Inflammatory macrophage treated with lipopolysaccharide for 1 hour (primary cell): ENCODE measurements around the gene MAP7.

Experiments
- DNase-seq, 2 donors: peaks; one replicate each; pipeline ENCODE4 v3.0.0-alpha.2; 2020 to 2022

The MAP7 gene

GRCh38 chr6:136528477-136528876 is 21.7 kb downstream of the MAP7 start:
- DNase-seq: no peak

GRCh38 chr6:136527831-136528230 is 22.4 kb downstream of the MAP7 start:
- DNase-seq: no peak

GRCh38 chr6:136526937-136527336 is 23.3 kb downstream of the MAP7 start:
- no peak for DNase-seq

- DNase-seq: peak; percentile 50 to 57
These were observed 23.9 kb downstream of the MAP7 start for GRCh38 chr6:136526196-136526930.

- DNase-seq: peak in 1 of 2 donors; percentile 30
These were observed 24.5 kb downstream of the MAP7 start for GRCh38 chr6:136525586-136526195.

- DNase-seq: peak in 1 of 2 donors; percentile 13
These were observed 25.2 kb downstream of the MAP7 start for GRCh38 chr6:136524936-136525413.

GRCh38 chr6:136524339-136524935 is 25.8 kb downstream of the MAP7 start:
- DNase-seq: no peak

GRCh38 chr6:136523196-136523595 is 27.0 kb downstream of the MAP7 start:
- DNase-seq: no peak

- no peak for DNase-seq
These were observed 27.6 kb downstream of the MAP7 start for GRCh38 chr6:136522636-136523035.

GRCh38 chr6:136521911-136522310 is 28.3 kb downstream of the MAP7 start:
- no peak for DNase-seq

- DNase-seq: peak in 1 of 2 donors; percentile 13
These were observed 28.8 kb downstream of the MAP7 start for GRCh38 chr6:136521427-136521826.

- peak in 1 of 2 donors; percentile 5 for DNase-seq
These were observed 29.7 kb downstream of the MAP7 start for GRCh38 chr6:136520517-136520916.

GRCh38 chr6:136517582-136517981 is 32.6 kb downstream of the MAP7 start:
- DNase-seq: no peak

GRCh38 chr6:136517002-136517401 is 33.2 kb downstream of the MAP7 start:
- DNase-seq: no peak

- DNase-seq: no peak
These were observed 35.6 kb downstream of the MAP7 start for GRCh38 chr6:136514591-136514990.

- DNase-seq: no peak
These were observed 38.3 kb downstream of the MAP7 start for GRCh38 chr6:136511926-136512325.

GRCh38 chr6:136511397-136511796 is 38.8 kb downstream of the MAP7 start:
- peak in 1 of 2 donors; percentile 7 for DNase-seq

GRCh38 chr6:136510782-136511181 is 39.4 kb downstream of the MAP7 start:
- DNase-seq: peak in 1 of 2 donors; percentile 10

GRCh38 chr6:136510299-136510698 is 39.9 kb downstream of the MAP7 start:
- DNase-seq: no peak

GRCh38 chr6:136508725-136509392 is 41.4 kb downstream of the MAP7 start:
- DNase-seq: no peak

GRCh38 chr6:136506124-136506799 is 44.0 kb downstream of the MAP7 start:
- DNase-seq: no peak

- DNase-seq: peak in 1 of 2 donors; percentile 8
These were observed 46.8 kb downstream of the MAP7 start for GRCh38 chr6:136503303-136504029.
